A549 (cell line): ENCODE results near the gene HIVEP3. TPM values are rescaled to one million over a fixed set of nuclear protein-coding genes. Genes with fewer than 3 reads are reported as not detected.
A peak's percentile ranks its signal among the peaks of the same experiment; 100 is the strongest.

ENCODE experiments used
- ATAC-seq, 2 experiments: fragments of 200-7000 bp in 1 of 2; fragments of >200 bp in 1 of 2; cut with Nextera tagmentation in 1 of 2; cut with Tn5 transposase in 1 of 2; 3 replicates each; pipeline versions ENCODE4 v1.8.0 to v1.9.1; 2018 to 2020; ENCODE audit warnings: mild to moderate bottlenecking in 1 of 2, moderate library complexity in 1 of 2
- CTCF ChIA-PET: fragments of 300-600 bp; sonication (Branson Sonifier 250); formaldehyde crosslinking; extraction: SDS; loops from one replicate; lab custom pipeline; 2021; ENCODE audit warnings: antibody characterized with exemption, inconsistent platforms; lab: Yijun Ruan, JAX
- POLR2A ChIA-PET: fragments of 350-600 bp; formaldehyde crosslinking; extraction: SDS; loops from one replicate; lab custom pipeline; 2021; ENCODE audit warnings: antibody characterized with exemption, inconsistent platforms; lab: Yijun Ruan, JAX
- DNase-seq, 2 experiments: peaks; one replicate each; pipeline versions ENCODE4 v3.0.0 to v3.0.0-alpha.2; 2011 to 2016; ENCODE audit warnings: low read depth in 1 of 2, low spot score in 1 of 2
- FAIRE-seq: peaks from 2 replicates; lab custom pipeline; 2011; peaks lifted over from hg19 to GRCh38; lab: Jason Lieb, UNC
- H3K27ac ChIP-seq, 2 experiments: fragments of >200 bp; sonication (Bioruptor Twin); formaldehyde crosslinking; 3 replicates each; pipeline ENCODE4 v1.5.1; 2016 to 2017
- H3K4me1 ChIP-seq: fragments of >200 bp; sonication (Bioruptor Twin); formaldehyde crosslinking; 3 replicates; pipeline ENCODE4 v1.6.1; 2016
- H3K4me2 ChIP-seq: fragments of >200 bp; sonication (Bioruptor Twin); formaldehyde crosslinking; 3 replicates; pipeline ENCODE4 v1.6.1; 2016
- H3K4me3 ChIP-seq: fragments of >200 bp; sonication (Bioruptor Twin); formaldehyde crosslinking; 3 replicates; pipeline ENCODE4 v1.5.1; 2016
- H3K9me3 ChIP-seq: fragments of >200 bp; sonication (Bioruptor Twin); formaldehyde crosslinking; 3 replicates; pipeline ENCODE4 v1.6.1; 2016
- ATOH8 ChIP-seq: fragments of 250-450 bp; sonication (Bioruptor Pico); IDR thresholded peaks from 2 replicates; pipeline ENCODE4 v1.5.0; 2020; ENCODE audit warnings: low read depth, mild to moderate bottlenecking, moderate library complexity
- BHLHE40 ChIP-seq: IDR thresholded peaks from 2 replicates; pipeline ENCODE4 v1.6.1; 2012; ENCODE audit warnings: low read depth, low read length, inconsistent platforms
- CBX8 ChIP-seq: fragments of 200-600 bp; sonication (generic); IDR thresholded peaks from 2 replicates; pipeline ENCODE4 v1.6.1; 2016
- CHD2 ChIP-seq: fragments of 150-350 bp; IDR thresholded peaks from 2 replicates; pipeline ENCODE4 v1.6.1; 2014; ENCODE audit warnings: low read length; ENCODE audit not compliant: partially characterized antibody
- CTCF ChIP-seq: fragments of >200 bp; sonication (Bioruptor Twin); formaldehyde crosslinking; IDR thresholded peaks from 3 replicates; pipeline ENCODE4 v1.5.1; 2016
- EHF ChIP-seq: fragments of 250-450 bp; sonication (Bioruptor Pico); IDR thresholded peaks from 2 replicates; pipeline ENCODE4 v1.5.0; 2020; ENCODE audit warnings: mild to moderate bottlenecking
- EHMT2 ChIP-seq: fragments of 200-600 bp; sonication (generic); IDR thresholded peaks from 2 replicates; pipeline ENCODE4 v1.6.1; 2016; ENCODE audit warnings: antibody characterized with exemption, low read depth, mild to moderate bottlenecking, moderate library complexity
- EP300 ChIP-seq, 2 experiments: fragments of >200 bp; sonication (Bioruptor Twin); formaldehyde crosslinking; IDR thresholded peaks; 2 replicates in 1 of 2; 3 replicates in 1 of 2; pipeline ENCODE4 v1.6.1; 2016 to 2017
- FOSB ChIP-seq: fragments of 250-450 bp; sonication (Bioruptor Pico); IDR thresholded peaks from 2 replicates; pipeline ENCODE4 v1.5.0; 2020; ENCODE audit warnings: mild to moderate bottlenecking, moderate library complexity
- HDAC2 ChIP-seq: fragments of 200-600 bp; sonication (generic); IDR thresholded peaks from 2 replicates; pipeline ENCODE4 v1.6.1; 2016
- HEYL ChIP-seq: fragments of 250-450 bp; sonication (Bioruptor Pico); IDR thresholded peaks from 2 replicates; pipeline ENCODE4 v1.8.0; 2021; ENCODE audit warnings: mild to moderate bottlenecking, moderate library complexity
- HOXB13 ChIP-seq: fragments of 250-450 bp; sonication (Bioruptor Pico); IDR thresholded peaks from 2 replicates; pipeline ENCODE4 v1.5.0; 2020; ENCODE audit warnings: low read depth, mild to moderate bottlenecking, moderate library complexity
- JUN ChIP-seq, 2 experiments: fragments of >200 bp; sonication (Bioruptor Twin); formaldehyde crosslinking; IDR thresholded peaks; 2 replicates in 1 of 2; 3 replicates in 1 of 2; pipeline ENCODE4 v1.6.1; 2016 to 2017
- MAFK ChIP-seq: fragments of 450-650 bp; IDR thresholded peaks from 2 replicates; pipeline ENCODE4 v1.6.1; 2014; ENCODE audit not compliant: partially characterized antibody
- MAX ChIP-seq: IDR thresholded peaks from 2 replicates; pipeline ENCODE4 v1.6.1; 2012
- NFE2L2 ChIP-seq: fragments of 150-350 bp; conservative IDR thresholded peaks from 2 replicates; pipeline ENCODE4 v1.6.1; 2014; ENCODE audit warnings: low read length
- NR3C1 ChIP-seq: fragments of >200 bp; sonication (Bioruptor Twin); formaldehyde crosslinking; IDR thresholded peaks from 3 replicates; pipeline ENCODE4 v1.6.1; 2017
- PBX3 ChIP-seq: IDR thresholded peaks from 2 replicates; pipeline ENCODE4 v1.6.1; 2012
- PHF8 ChIP-seq: fragments of 200-600 bp; sonication (generic); IDR thresholded peaks from 2 replicates; pipeline ENCODE4 v1.6.1; 2016; ENCODE audit warnings: low read depth, mild to moderate bottlenecking, antibody characterized with exemption, moderate library complexity, borderline replicate concordance
- POLR2A ChIP-seq: IDR thresholded peaks from 2 replicates; pipeline ENCODE4 v1.6.1; 2012; ENCODE audit warnings: mild to moderate bottlenecking, low read length
- POLR2AphosphoS2 ChIP-seq: conservative IDR thresholded peaks from 2 replicates; pipeline ENCODE4 v1.6.1; 2012; ENCODE audit warnings: low read length, improper control_type of control experiment, inconsistent platforms
- RAD21 ChIP-seq, 2 experiments: fragments of >200 bp in 1 of 2; sonication (Bioruptor Twin) in 1 of 2; formaldehyde crosslinking in 1 of 2; IDR thresholded peaks in 1 of 2; conservative IDR thresholded peaks in 1 of 2; 2 replicates in 1 of 2; 3 replicates in 1 of 2; pipeline ENCODE4 v1.6.1; 2012 to 2018; ENCODE audit warnings: inconsistent platforms in 1 of 2
- RCOR1 ChIP-seq: fragments of 150-350 bp; IDR thresholded peaks from 2 replicates; pipeline ENCODE4 v1.6.1; 2014; ENCODE audit warnings: antibody characterized with exemption, low read length, low read depth
- RFX5 ChIP-seq: fragments of 450-650 bp; IDR thresholded peaks from 2 replicates; pipeline ENCODE4 v1.7.1; 2014; ENCODE audit warnings: antibody characterized with exemption, mild to moderate bottlenecking, moderate library complexity
- SMC3 ChIP-seq: fragments of >200 bp; sonication (Bioruptor Twin); formaldehyde crosslinking; IDR thresholded peaks from 3 replicates; pipeline ENCODE4 v1.6.1; 2018; ENCODE audit warnings: inconsistent platforms
- SREBF2 ChIP-seq: fragments of 450-650 bp; IDR thresholded peaks from 2 replicates; pipeline ENCODE4 v1.6.1; 2014; ENCODE audit warnings: mild to moderate bottlenecking, moderate library complexity
- ZNF302 ChIP-seq: fragments of 250-450 bp; sonication (Bioruptor Pico); IDR thresholded peaks from 2 replicates; pipeline ENCODE4 v1.9.0; 2021; ENCODE audit warnings: inconsistent platforms, mild to moderate bottlenecking, moderate library complexity
- ZSCAN20 ChIP-seq: fragments of 250-450 bp; sonication (Bioruptor Pico); IDR thresholded peaks from 2 replicates; pipeline ENCODE4 v1.8.0; 2022; ENCODE audit warnings: mild to moderate bottlenecking, moderate library complexity
- WGBS: methylation state at CpG from one replicate; pipeline ENCODE4 v1.1.6; 2017; ENCODE audit errors: missing lambda C conversion rate; 5-methylcytosine and 5-hydroxymethylcytosine counted together
- polyA plus RNA-seq, 4 experiments: library from polyadenylated mRNA; depleted of rRNA in 3 of 4; stranded (reverse); fragments of >200 nt; fragmentation: RNase III in 1 of 4; extraction: RNeasy Plus Mini Kit Qiagen cat#74134 plus additional on column Dnase treatment in 1 of 4; gene quantifications; 2 replicates in 3 of 4; 3 replicates in 1 of 4; pipeline ENCODE4 v1.2.3, GENCODE V29; 2011 to 2017

HIVEP3 gene
- polyA plus RNA-seq, 2 of the 4 experiments (the other 2 are of a cell fraction), result 1.5 to 2.0 TPM

GRCh38 chr1:41578712-41579335 lies 339.9 kb downstream of the HIVEP3 start:
- Histone ChIP-seq H3K4me1 (no peaks in the 10 kb centered on the region), H3K4me2 (peak overlapping the region; percentile 38; the same call in 2 of the 3 replicates), H3K4me3 (no peak overlapping the region), H3K27ac (no peak overlapping the region; a peak in 1 of 6 replicates), H3K9me3 (no peaks in the 10 kb centered on the region)
- peak; percentile 58 to 64 for DNase-seq
- peak in 1 of 2 experiments; percentile 69; a peak in 4 of 6 replicates for ATAC-seq
- WGBS, result 16% methylated on average over 4 of the region's 4 CpGs
- ChIA-PET CTCF (interaction anchor here (0.9 to 1.6 kb wide), 6 partner anchors 16 to 486 kb away, joined by 3 to 7 read pairs (median 4); no protein-coding TSS in a partner anchor), POLR2A (no interaction called here)
- TF ChIP-seq CTCF (peak; percentile 41; the same call in 2 of the 3 replicates), NFE2L2 (no peak), MAFK (peak; percentile 99), RAD21 (conservative IDR thresholded peaks at IDR 0.05 in 1 of 2, IDR thresholded peaks at IDR 0.05 in 1 of 2) (peak; percentile 21 to 45; a peak in 3 of 5 replicates)
- FAIRE-seq, result no peak

- ChIA-PET POLR2A (no interaction called here), CTCF (interaction anchor here (1.2 to 5.1 kb wide), 4 partner anchors 11 to 597 kb away, joined by 3 to 28 read pairs (median 3); no protein-coding TSS in a partner anchor)
- 26% methylated on average over 4 of the region's 4 CpGs for WGBS
- Histone ChIP-seq H3K4me1 (no peaks in the 10 kb centered on the region), H3K4me3 (no peak overlapping the region), H3K27ac (no peak overlapping the region), H3K4me2 (no peak overlapping the region), H3K9me3 (no peaks in the 10 kb centered on the region)
- DNase-seq (no peak), ATAC-seq (no peak), FAIRE-seq (no peak)
- TF ChIP-seq CBX8, result no peak
- no peak for TF ChIP-seq HEYL (CRISPR knock-in tag)
- TF ChIP-seq SMC3, result no peak
- TF ChIP-seq CHD2, result no peak
- no peak for TF ChIP-seq HOXB13 (CRISPR knock-in tag)
- TF ChIP-seq FOSB (CRISPR knock-in tag), result no peak
- TF ChIP-seq EHF, result no peak
- no peak for TF ChIP-seq POLR2AphosphoS2
- no peak for TF ChIP-seq RFX5
- no peak for TF ChIP-seq ZSCAN20 (CRISPR knock-in tag)
- TF ChIP-seq SREBF2, result no peak
Measured at GRCh38 chr1:41576620-41577019, 342.1 kb downstream of the HIVEP3 start.

- DNase-seq (no peak), ATAC-seq (no peak), FAIRE-seq (no peak)
- H3K27ac ChIP-seq, result no peak overlapping the region
- H3K4me1 ChIP-seq, result no peaks in the 10 kb centered on the region
- H3K9me3 ChIP-seq, result no peaks in the 10 kb centered on the region
- no peak overlapping the region for H3K4me3 ChIP-seq
- CTCF ChIA-PET, result interaction anchor here (1.2 to 5.1 kb wide), 3 partner anchors 219 to 597 kb away, joined by 3 to 28 read pairs (median 3); no protein-coding TSS in a partner anchor
- 13% methylated on average over 1 of the region's 3 CpGs for WGBS
- no peak overlapping the region for H3K4me2 ChIP-seq
- TF ChIP-seq JUN (IDR thresholded peaks at IDR 0.05) (no peak), PHF8 (no peak), ATOH8 (CRISPR knock-in tag) (no peak), MAX (no peak), CBX8 (no peak), PBX3 (no peak), EP300 (IDR thresholded peaks at IDR 0.05) (no peak), RCOR1 (no peak), SMC3 (no peak), ZNF302 (CRISPR knock-in tag) (no peak), NFE2L2 (no peak), EHMT2 (no peak), NR3C1 (no peak), BHLHE40 (no peak), HDAC2 (no peak), POLR2A (no peak)
- POLR2A ChIA-PET, result no interaction called here
Measured at GRCh38 chr1:41576206-41576605, 342.5 kb downstream of the HIVEP3 start.
